HG02610 (cell line): ENCODE data around the gene DRD4.

Experiments used
- ATAC-seq: cut with Tn5 transposase; IDR thresholded peaks from one replicate; pipeline ENCODE4 v1.9.1; 2021; ENCODE audit warnings: mild to moderate bottlenecking, moderate library complexity; ENCODE audit not compliant: unreplicated experiment

Gene DRD4

GRCh38 chr11:620935-621814 is 15.9 kb upstream of the DRD4 start:
- no peak for ATAC-seq

DNA sequence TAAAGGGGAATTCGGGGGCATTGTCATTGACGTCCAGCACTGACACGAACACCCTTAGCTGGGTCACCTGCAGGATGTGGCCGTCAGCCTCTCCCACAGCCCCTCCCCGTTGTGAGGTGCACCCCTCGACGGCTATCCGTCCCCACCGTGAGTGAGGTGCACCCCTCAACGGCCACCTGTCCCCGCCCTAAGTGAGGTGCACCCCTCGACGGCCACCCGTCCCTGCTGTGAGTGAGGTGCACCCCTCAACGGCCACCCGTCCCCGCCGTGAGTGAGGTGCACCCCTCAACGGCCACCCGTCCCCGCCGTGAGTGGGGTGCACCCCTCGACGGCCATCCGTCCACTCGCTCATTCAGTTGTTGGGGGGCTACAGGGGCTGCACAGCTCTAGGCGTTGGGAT is 15.2 kb upstream of the DRD4 start:
- no peak for ATAC-seq

GRCh38 chr11:623349-623869 is 13.7 kb upstream of the DRD4 start:
- ATAC-seq: no peak

GRCh38 chr11:623999-624704 is 12.9 kb upstream of the DRD4 start:
- no peak for ATAC-seq

DNA sequence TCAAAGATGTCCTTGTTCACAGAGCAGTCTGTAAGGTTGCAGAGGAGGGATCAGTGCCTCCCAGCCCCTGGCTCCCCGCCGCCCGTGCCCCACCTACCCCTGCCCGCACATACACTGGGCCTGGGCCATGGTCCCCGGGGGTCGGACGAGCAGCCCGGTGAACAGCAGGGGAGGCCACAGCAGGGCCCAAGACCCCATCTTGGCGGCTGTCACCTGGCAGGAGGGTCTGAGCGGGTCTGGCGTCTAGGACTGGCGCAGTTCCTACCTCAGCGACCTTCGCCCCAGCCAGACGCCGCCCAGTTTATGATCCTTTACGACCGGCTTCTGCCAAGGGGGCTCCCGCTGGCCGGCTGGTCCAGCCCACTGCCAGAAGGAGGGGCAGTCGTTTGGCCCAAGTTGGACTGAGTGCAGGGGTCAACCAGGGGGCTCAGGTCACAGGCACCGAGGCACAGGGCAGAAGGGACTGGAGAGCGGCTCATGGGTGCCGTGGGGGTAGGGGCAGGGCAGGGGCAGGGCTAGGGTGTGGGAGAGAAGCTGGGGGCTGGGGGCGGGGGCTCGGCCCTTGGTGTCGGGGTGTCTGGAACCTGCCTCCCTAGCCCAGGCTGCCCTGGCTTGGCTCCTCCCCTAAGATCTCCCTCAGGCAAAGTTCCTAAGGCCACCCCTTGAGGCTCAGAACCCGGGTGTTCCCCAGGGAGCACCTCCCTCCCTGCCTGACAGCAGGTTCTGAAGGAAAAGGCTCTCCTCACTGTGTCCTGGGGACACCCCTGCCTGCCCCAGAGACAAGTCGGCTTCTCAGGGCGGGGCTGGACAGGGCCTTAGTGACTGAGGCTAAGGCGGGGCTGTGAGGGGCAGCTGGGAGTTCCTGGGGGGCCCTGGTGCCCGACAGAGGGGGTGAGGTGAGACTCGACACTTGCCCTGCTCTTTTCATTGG is 12.1 kb upstream of the DRD4 start, which contains the start of gene CDHR5:
Gene CDHR5 (minus strand): TSS at position 251 of the 931 bp plus-strand sequence. CDS start 53 bp downstream, at position 198.
- ATAC-seq: no peak

- no peak for ATAC-seq
These were observed 11.3 kb upstream of the DRD4 start for GRCh38 chr11:625636-626268.

GRCh38 chr11:626475-627307 is 10.4 kb upstream of the DRD4 start, which contains the start of gene SCT:
TSS of gene SCT (minus strand) at chr11:627181. CDS start at chr11:627143, 38 bp downstream.
- no peak for ATAC-seq

GRCh38 chr11:627308-627576 is 9.8 kb upstream of the DRD4 start:
- no peak for ATAC-seq

DNA sequence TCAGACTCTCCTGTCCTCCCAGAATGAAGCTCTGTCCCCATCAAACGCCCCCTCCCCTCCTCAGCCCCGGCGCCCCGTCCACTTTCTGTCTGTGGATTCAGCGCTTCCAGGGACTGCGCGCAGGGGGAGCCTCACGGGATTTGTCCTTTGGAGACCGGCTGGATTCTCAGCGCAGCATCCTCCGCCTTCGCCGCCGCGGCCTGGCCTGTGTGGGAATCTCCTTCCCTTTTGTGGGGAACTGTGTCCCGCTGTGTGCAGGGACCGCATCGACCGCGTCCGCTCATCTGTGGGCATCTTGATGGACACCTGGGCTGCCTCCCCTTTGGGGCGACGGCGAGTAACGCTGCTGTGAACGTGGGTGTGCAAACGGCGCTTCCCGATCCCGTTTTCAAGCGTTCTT is 9.0 kb upstream of the DRD4 start:
- ATAC-seq: no peak

- ATAC-seq: no peak
These were observed 7.9 kb upstream of the DRD4 start for GRCh38 chr11:629237-629583.

DNA sequence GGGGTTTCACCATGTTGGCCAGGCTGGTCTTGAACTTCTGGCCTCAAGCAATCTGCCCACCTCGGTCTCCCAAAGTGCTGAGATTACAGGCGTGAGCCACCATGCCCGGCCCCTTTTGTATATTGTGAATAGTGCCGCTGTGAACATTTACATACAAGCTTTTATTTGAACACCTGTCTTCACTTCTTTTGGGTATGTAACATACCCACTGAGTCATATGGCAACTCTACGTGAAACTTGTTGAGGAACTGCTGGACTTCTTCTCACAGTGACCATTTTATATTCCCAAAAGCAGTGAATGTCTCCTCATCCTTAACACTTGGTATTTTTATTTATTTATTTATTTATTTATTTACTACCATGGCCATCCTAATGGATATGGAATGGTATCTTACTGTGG is 6.2 kb upstream of the DRD4 start:
- ATAC-seq: no peak

- ATAC-seq: no peak
These were observed 1.0 kb upstream of the DRD4 start for GRCh38 chr11:635945-636510.

DNA sequence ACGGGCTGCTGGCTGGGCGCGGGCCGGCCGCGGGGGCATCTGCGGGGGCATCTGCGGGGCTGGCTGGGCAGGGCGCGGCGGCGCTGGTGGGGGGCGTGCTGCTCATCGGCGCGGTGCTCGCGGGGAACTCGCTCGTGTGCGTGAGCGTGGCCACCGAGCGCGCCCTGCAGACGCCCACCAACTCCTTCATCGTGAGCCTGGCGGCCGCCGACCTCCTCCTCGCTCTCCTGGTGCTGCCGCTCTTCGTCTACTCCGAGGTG is 194 bp downstream of the DRD4 start:
- ATAC-seq: no peak

DNA sequence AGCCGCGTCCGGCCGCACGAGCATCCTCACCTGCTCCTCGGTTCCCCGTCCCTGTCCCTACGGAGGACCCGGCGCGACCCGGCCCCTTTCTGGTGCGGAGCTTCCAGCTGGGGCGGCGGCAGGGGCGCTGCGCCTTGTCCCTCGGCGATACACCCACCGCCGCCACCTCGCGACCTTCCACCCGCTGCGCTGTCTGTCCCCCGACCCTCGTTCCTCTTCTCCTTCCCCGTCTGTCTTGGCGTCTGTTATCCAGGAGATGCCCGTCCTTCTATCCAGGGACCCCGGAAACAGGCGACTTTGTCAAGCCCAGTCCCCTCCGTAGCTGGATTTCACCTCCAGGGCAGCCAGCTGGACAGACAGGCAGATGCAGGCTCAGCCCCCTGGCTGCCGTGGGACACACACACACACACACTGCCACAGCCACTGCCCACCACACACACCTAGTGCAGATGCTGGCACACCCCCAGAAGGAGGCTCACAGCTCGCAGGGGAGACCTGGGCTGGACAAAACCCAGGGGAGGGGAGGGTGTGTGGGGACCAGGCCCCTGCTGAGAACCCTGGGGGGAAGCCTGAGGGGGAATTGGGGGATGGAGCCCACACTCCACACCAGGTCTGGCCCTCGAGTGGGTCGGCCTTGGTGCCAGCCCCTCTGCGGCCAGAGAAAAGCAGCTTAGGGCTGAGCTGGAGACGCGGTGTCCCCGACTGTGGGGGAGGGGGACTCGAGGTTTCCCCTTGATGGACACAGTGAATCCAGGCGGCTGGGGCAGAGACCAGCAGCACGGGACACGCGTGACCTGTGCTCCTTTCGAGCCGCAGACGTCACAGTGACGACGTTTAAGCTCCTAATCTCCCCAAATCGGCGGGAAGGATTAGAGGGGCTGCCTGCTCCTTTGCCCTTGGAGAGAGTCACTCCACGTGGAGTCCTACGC is 788 bp downstream of the DRD4 start:
- no peak for ATAC-seq

DNA sequence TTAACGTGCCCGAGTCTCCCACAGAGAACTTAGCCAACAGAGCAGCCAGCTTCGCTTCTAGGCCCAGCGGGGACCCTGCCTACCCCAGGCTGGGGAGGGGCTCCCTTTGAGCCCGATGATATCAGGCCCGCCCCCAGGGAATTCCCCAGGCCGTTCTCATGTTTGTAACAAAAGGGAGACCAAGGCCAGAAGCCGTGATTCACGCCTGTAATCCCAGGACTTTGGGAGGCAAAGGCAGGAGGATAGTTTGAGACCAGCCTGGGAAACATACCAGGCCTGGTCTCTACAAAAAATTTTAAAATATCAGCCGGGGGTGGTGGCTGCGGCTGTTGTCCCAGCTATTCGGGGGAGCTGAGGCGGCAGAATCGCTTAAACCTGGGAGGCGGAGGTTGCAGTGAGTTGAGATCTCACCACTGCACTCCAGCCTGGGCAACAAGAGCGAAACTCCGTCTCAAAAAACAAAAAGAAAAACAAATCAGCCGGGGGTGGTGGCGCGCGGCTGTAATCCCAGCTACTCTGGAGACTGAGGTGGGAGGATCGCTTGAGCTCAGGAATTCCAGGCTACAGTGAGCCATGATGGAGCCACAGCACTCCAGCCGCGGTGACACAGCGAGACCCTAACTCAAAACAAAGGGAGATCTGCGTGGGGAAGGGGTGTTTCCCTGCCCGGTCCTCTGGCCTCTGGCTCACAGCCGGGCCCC is 1.7 kb downstream of the DRD4 start:
- no peak for ATAC-seq

GRCh38 chr11:639332-639955 is 2.4 kb downstream of the DRD4 start:
- ATAC-seq: no peak

DNA sequence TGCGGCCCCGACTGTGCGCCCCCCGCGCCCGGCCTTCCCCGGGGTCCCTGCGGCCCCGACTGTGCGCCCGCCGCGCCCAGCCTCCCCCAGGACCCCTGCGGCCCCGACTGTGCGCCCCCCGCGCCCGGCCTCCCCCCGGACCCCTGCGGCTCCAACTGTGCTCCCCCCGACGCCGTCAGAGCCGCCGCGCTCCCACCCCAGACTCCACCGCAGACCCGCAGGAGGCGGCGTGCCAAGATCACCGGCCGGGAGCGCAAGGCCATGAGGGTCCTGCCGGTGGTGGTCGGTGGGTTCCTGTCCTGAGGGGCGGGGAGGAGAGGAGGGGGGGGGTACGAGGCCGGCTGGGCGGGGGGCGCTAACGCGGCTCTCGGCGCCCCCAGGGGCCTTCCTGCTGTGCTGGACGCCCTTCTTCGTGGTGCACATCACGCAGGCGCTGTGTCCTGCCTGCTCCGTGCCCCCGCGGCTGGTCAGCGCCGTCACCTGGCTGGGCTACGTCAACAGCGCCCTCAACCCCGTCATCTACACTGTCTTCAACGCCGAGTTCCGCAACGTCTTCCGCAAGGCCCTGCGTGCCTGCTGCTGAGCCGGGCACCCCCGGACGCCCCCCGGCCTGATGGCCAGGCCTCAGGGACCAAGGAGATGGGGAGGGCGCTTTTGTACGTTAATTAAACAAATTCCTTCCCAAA is 3.1 kb downstream of the DRD4 start:
- no peak for ATAC-seq
